SK-N-SH treated with all-trans-retinoic acid at 6 μM for 48 hours (cell line): ENCODE data around the gene INPP4B.
A peak's percentile ranks its signal among the peaks of the same experiment; 100 is the strongest.

Source experiments
- ATAC-seq: fragments of 200-7000 bp; cut with Tn5 transposase; 3 replicates; pipeline ENCODE4 v1.9.1; 2020; ENCODE audit warnings: mild to moderate bottlenecking, moderate library complexity
- ARNTL ChIP-seq: fragments of 450-650 bp; formaldehyde crosslinking; IDR thresholded peaks from 2 replicates; pipeline ENCODE4 v1.5.0; 2020; ENCODE audit warnings: low read depth, mild to moderate bottlenecking, moderate library complexity, borderline replicate concordance
- BACH2 ChIP-seq: fragments of 250-450 bp; sonication (Bioruptor Pico); IDR thresholded peaks from 2 replicates; pipeline ENCODE4 v1.9.0; 2021; ENCODE audit warnings: mild to moderate bottlenecking, borderline replicate concordance
- CSDC2 ChIP-seq: fragments of 250-450 bp; sonication (Bioruptor Pico); IDR thresholded peaks from 2 replicates; pipeline ENCODE4 v1.5.0; 2020; ENCODE audit warnings: mild to moderate bottlenecking, moderate library complexity
- GLIS3 ChIP-seq: fragments of 250-450 bp; sonication (Bioruptor Pico); IDR thresholded peaks from 2 replicates; pipeline ENCODE4 v1.5.0; 2020; ENCODE audit warnings: mild to moderate bottlenecking, moderate library complexity
- ISL1 ChIP-seq: fragments of 250-450 bp; sonication (Bioruptor Pico); IDR thresholded peaks from 2 replicates; pipeline ENCODE4 v2.1.2; 2022; ENCODE audit warnings: mild to moderate bottlenecking, moderate library complexity
- OSR1 ChIP-seq: fragments of 250-450 bp; sonication (Bioruptor Pico); IDR thresholded peaks from 2 replicates; pipeline ENCODE4 v1.8.0; 2022; ENCODE audit warnings: moderate library complexity, mild to moderate bottlenecking, inconsistent platforms
- RARB ChIP-seq: fragments of 250-450 bp; sonication (Bioruptor Pico); IDR thresholded peaks from 2 replicates; pipeline ENCODE4 v1.8.0; 2021; ENCODE audit warnings: mild to moderate bottlenecking, moderate library complexity
- SNAI2 ChIP-seq: fragments of 250-450 bp; sonication (Bioruptor Pico); IDR thresholded peaks from 2 replicates; pipeline ENCODE4 v1.5.0; 2020; ENCODE audit warnings: mild to moderate bottlenecking, moderate library complexity
- TCF4 ChIP-seq: fragments of 250-450 bp; sonication (Bioruptor Pico); IDR thresholded peaks from 2 replicates; pipeline ENCODE4 v1.8.0; 2021; ENCODE audit warnings: mild to moderate bottlenecking, moderate library complexity, borderline replicate concordance
- TOX ChIP-seq: fragments of 250-450 bp; sonication (Bioruptor Pico); IDR thresholded peaks from 2 replicates; pipeline ENCODE4 v1.8.0; 2021; ENCODE audit warnings: mild to moderate bottlenecking, moderate library complexity, borderline replicate concordance
- ZC3H10 ChIP-seq: fragments of 250-450 bp; sonication (Bioruptor Pico); IDR thresholded peaks from 2 replicates; pipeline ENCODE4 v1.5.1; 2021; ENCODE audit warnings: mild to moderate bottlenecking, moderate library complexity
- ZFP3 ChIP-seq: fragments of 250-450 bp; sonication (Bioruptor Pico); IDR thresholded peaks from 2 replicates; pipeline ENCODE4 v1.5.0; 2020; ENCODE audit warnings: mild to moderate bottlenecking, moderate library complexity
- ZNF565 ChIP-seq: fragments of 450-650 bp; formaldehyde crosslinking; conservative IDR thresholded peaks from 2 replicates; pipeline ENCODE4 v1.5.0; 2020; ENCODE audit warnings: low read depth, mild to moderate bottlenecking, moderate library complexity
- ZNF70 ChIP-seq: fragments of 450-650 bp; formaldehyde crosslinking; IDR thresholded peaks from 2 replicates; pipeline ENCODE4 v1.5.0; 2020; ENCODE audit warnings: mild to moderate bottlenecking, moderate library complexity
- TF ChIP-seq, protein P1 (sequence below): fragments of 250-450 bp; sonication (Bioruptor Pico); IDR thresholded peaks from 2 replicates; pipeline ENCODE4 v1.8.0; 2021; ENCODE audit warnings: low read depth, mild to moderate bottlenecking, moderate library complexity, borderline replicate concordance
- TF ChIP-seq, protein P2 (sequence below): fragments of 250-450 bp; sonication (Bioruptor Pico); IDR thresholded peaks from 2 replicates; pipeline ENCODE4 v1.5.1; 2021; ENCODE audit warnings: mild to moderate bottlenecking, moderate library complexity
- TF ChIP-seq, protein P3 (sequence below): fragments of 250-450 bp; sonication (Bioruptor Pico); IDR thresholded peaks from 2 replicates; pipeline ENCODE4 v1.5.0; 2020; ENCODE audit warnings: mild to moderate bottlenecking, moderate library complexity
- TF ChIP-seq, protein P4 (sequence below): fragments of 250-450 bp; sonication (Bioruptor Pico); IDR thresholded peaks from 2 replicates; pipeline ENCODE4 v1.5.1; 2020; ENCODE audit warnings: low read depth, mild to moderate bottlenecking, moderate library complexity
- TF ChIP-seq, protein P5 (sequence below): fragments of 250-450 bp; sonication (Bioruptor Pico); IDR thresholded peaks from 2 replicates; pipeline ENCODE4 v1.8.0; 2020; ENCODE audit warnings: mild to moderate bottlenecking, moderate library complexity, borderline replicate concordance

The INPP4B gene

DNA sequence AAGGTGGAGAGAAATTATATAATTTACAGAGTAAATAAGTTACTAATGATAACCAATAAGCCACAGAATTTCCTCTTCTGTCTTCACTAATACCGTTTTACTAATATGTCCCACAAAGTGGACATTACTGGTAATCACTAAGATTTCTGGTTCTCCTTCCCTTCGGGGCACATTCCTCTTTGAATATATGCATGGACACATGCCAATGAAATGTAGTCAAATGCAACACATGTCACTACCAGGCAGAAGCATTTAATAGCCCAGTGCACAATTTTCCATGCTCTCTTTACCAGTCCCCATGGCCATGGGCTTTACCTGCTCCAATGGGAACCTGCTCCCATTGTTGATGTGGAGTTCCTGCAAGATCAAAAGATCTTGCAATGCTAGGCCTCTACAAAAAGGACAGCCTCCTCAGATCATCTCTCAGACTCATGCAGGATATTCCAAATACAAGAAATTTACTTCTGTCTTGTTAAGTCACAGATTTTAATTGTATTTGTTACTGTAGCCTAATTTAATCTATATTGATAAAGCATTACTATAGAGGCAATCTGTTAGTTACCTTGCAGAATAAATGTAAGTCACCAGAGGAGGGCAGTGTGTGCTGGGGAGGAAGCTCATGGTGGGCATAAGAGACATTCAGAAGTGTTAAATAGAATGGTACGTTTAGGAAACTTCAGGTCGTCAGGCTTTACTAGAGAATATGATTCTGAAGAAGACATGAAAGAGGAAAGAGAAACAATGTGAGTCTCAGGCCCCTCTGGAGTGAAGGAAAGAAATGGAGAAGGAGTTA, 37.1 kb upstream of the INPP4B start:
- peak; percentile 38; the same call in 1 of the 3 replicates for ATAC-seq
- TF ChIP-seq SNAI2 (CRISPR knock-in tag), result no peak
- TF ChIP-seq, protein P1, sequence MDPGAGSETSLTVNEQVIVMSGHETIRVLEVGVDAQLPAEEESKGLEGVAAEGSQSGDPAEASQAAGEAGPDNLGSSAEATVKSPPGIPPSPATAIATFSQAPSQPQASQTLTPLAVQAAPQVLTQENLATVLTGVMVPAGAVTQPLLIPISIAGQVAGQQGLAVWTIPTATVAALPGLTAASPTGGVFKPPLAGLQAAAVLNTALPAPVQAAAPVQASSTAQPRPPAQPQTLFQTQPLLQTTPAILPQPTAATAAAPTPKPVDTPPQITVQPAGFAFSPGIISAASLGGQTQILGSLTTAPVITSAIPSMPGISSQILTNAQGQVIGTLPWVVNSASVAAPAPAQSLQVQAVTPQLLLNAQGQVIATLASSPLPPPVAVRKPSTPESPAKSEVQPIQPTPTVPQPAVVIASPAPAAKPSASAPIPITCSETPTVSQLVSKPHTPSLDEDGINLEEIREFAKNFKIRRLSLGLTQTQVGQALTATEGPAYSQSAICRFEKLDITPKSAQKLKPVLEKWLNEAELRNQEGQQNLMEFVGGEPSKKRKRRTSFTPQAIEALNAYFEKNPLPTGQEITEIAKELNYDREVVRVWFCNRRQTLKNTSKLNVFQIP (CRISPR knock-in tag), result no peak
- TF ChIP-seq, protein P2, sequence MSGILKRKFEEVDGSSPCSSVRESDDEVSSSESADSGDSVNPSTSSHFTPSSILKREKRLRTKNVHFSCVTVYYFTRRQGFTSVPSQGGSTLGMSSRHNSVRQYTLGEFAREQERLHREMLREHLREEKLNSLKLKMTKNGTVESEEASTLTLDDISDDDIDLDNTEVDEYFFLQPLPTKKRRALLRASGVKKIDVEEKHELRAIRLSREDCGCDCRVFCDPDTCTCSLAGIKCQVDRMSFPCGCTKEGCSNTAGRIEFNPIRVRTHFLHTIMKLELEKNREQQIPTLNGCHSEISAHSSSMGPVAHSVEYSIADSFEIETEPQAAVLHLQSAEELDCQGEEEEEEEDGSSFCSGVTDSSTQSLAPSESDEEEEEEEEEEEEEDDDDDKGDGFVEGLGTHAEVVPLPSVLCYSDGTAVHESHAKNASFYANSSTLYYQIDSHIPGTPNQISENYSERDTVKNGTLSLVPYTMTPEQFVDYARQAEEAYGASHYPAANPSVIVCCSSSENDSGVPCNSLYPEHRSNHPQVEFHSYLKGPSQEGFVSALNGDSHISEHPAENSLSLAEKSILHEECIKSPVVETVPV, result no peak

DNA sequence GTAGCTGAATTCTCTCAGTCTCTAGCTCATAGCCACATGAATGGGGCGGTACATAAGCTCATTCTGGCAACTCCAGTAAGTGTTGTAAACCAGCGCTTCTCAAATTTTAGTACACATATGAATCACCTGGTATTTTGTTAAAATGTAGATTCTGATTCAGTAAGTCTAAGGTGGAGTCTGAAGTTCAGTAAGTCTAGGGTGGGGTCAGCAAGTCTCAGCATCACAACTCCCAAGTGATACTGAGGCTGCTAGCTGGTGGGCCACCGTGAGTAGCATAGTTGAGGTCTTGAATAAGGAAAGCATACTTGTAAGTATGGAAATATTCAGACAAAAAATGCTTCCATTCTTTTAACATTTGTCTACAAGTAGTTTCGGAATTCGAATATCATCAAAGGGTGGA, 36.1 kb upstream of the INPP4B start:
- no peak for TF ChIP-seq GLIS3 (CRISPR knock-in tag)
- no peak for TF ChIP-seq ZNF70 (CRISPR knock-in tag)
- TF ChIP-seq, protein P3, sequence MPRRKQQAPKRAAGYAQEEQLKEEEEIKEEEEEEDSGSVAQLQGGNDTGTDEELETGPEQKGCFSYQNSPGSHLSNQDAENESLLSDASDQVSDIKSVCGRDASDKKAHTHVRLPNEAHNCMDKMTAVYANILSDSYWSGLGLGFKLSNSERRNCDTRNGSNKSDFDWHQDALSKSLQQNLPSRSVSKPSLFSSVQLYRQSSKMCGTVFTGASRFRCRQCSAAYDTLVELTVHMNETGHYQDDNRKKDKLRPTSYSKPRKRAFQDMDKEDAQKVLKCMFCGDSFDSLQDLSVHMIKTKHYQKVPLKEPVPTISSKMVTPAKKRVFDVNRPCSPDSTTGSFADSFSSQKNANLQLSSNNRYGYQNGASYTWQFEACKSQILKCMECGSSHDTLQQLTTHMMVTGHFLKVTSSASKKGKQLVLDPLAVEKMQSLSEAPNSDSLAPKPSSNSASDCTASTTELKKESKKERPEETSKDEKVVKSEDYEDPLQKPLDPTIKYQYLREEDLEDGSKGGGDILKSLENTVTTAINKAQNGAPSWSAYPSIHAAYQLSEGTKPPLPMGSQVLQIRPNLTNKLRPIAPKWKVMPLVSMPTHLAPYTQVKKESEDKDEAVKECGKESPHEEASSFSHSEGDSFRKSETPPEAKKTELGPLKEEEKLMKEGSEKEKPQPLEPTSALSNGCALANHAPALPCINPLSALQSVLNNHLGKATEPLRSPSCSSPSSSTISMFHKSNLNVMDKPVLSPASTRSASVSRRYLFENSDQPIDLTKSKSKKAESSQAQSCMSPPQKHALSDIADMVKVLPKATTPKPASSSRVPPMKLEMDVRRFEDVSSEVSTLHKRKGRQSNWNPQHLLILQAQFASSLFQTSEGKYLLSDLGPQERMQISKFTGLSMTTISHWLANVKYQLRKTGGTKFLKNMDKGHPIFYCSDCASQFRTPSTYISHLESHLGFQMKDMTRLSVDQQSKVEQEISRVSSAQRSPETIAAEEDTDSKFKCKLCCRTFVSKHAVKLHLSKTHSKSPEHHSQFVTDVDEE (CRISPR knock-in tag), result no peak
- no peak for TF ChIP-seq TCF4 (CRISPR knock-in tag)
- TF ChIP-seq ZNF565 (CRISPR knock-in tag), result no peak
- TF ChIP-seq ZFP3, result no peak
- TF ChIP-seq, protein P1 (CRISPR knock-in tag), result no peak
- TF ChIP-seq BACH2 (CRISPR knock-in tag), result no peak
- TF ChIP-seq, protein P2, result no peak
- TF ChIP-seq, protein P4, sequence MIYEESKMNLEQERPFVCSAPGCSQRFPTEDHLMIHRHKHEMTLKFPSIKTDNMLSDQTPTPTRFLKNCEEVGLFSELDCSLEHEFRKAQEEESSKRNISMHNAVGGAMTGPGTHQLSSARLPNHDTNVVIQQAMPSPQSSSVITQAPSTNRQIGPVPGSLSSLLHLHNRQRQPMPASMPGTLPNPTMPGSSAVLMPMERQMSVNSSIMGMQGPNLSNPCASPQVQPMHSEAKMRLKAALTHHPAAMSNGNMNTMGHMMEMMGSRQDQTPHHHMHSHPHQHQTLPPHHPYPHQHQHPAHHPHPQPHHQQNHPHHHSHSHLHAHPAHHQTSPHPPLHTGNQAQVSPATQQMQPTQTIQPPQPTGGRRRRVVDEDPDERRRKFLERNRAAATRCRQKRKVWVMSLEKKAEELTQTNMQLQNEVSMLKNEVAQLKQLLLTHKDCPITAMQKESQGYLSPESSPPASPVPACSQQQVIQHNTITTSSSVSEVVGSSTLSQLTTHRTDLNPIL (CRISPR knock-in tag), result no peak
- no peak for TF ChIP-seq ARNTL (CRISPR knock-in tag)
- TF ChIP-seq, protein P5, sequence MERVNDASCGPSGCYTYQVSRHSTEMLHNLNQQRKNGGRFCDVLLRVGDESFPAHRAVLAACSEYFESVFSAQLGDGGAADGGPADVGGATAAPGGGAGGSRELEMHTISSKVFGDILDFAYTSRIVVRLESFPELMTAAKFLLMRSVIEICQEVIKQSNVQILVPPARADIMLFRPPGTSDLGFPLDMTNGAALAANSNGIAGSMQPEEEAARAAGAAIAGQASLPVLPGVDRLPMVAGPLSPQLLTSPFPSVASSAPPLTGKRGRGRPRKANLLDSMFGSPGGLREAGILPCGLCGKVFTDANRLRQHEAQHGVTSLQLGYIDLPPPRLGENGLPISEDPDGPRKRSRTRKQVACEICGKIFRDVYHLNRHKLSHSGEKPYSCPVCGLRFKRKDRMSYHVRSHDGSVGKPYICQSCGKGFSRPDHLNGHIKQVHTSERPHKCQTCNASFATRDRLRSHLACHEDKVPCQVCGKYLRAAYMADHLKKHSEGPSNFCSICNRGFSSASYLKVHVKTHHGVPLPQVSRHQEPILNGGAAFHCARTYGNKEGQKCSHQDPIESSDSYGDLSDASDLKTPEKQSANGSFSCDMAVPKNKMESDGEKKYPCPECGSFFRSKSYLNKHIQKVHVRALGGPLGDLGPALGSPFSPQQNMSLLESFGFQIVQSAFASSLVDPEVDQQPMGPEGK (CRISPR knock-in tag), result no peak
- no peak for TF ChIP-seq RARB (CRISPR knock-in tag)
- no peak for TF ChIP-seq OSR1 (CRISPR knock-in tag)
- TF ChIP-seq CSDC2 (CRISPR knock-in tag), result no peak
- TF ChIP-seq ISL1 (CRISPR knock-in tag), result no peak
- no peak for TF ChIP-seq TOX (CRISPR knock-in tag)
- no peak for TF ChIP-seq ZC3H10 (CRISPR knock-in tag)
- ATAC-seq, result no peak
